Natural killer cell (primary cell): ENCODE results near the gene ARSB. TPM values are rescaled to one million over a fixed set of nuclear protein-coding genes. Genes with fewer than 3 reads are reported as not detected.

Experiments
- ATAC-seq, 3 donors: fragments of 150-1000 bp in 2 of 3; fragments of 200-7000 bp in 1 of 3; cut with Tn5 transposase; 1 replicate in 1 of 3; 2 replicates in 2 of 3; pipeline ENCODE4 v1.10.0; 2021; ENCODE audit warnings: mild to moderate bottlenecking in 2 of 3, moderate library complexity in 2 of 3
- DNase-seq, 2 donors: peaks; one replicate each; pipeline versions ENCODE4 v3.0.0 to v3.0.0-alpha.2; 2013 to 2021; ENCODE audit warnings: mixed read lengths in 1 of 2
- H3K27ac ChIP-seq: one replicate; pipeline ENCODE4 v1.5.1; 2013; ENCODE audit warnings: mild to moderate bottlenecking, low read length
- H3K27me3 ChIP-seq: one replicate; pipeline ENCODE4 v1.6.1; 2013; ENCODE audit warnings: low read length; ENCODE audit not compliant: control insufficient read depth, insufficient read depth
- H3K36me3 ChIP-seq: one replicate; pipeline ENCODE4 v1.6.1; 2013; ENCODE audit warnings: low read length; ENCODE audit not compliant: control insufficient read depth, insufficient read depth
- H3K4me1 ChIP-seq: one replicate; pipeline ENCODE4 v1.6.1; 2013; ENCODE audit warnings: low read length; ENCODE audit not compliant: control insufficient read depth, insufficient read depth
- H3K4me3 ChIP-seq: one replicate; pipeline ENCODE4 v1.5.1; 2013; ENCODE audit warnings: low read length
- H3K9me3 ChIP-seq: one replicate; pipeline ENCODE4 v1.6.1; 2013; ENCODE audit warnings: low read length; ENCODE audit not compliant: control insufficient read depth, insufficient read depth
- H3K27ac Mint-ChIP-seq, 2 donors: one replicate each; pipeline ENCODE4 v1.8.0; 2022; ENCODE audit warnings: mild to moderate bottlenecking in 2 of 2, mixed read lengths in 2 of 2, moderate library complexity in 1 of 2
- H3K27me3 Mint-ChIP-seq, 2 donors: one replicate each; pipeline ENCODE4 v1.8.0; 2022; ENCODE audit warnings: low read depth in 2 of 2, mixed read lengths in 2 of 2
- H3K36me3 Mint-ChIP-seq: one replicate; pipeline ENCODE4 v1.8.0; 2022; ENCODE audit warnings: mixed read lengths
- H3K4me1 Mint-ChIP-seq, 2 donors: one replicate each; pipeline ENCODE4 v1.8.0; 2022; ENCODE audit warnings: mixed read lengths in 2 of 2
- H3K4me3 Mint-ChIP-seq: one replicate; pipeline ENCODE4 v1.8.0; 2022; ENCODE audit warnings: mild to moderate bottlenecking, moderate library complexity, mixed read lengths
- H3K9me3 Mint-ChIP-seq, 2 donors: one replicate each; pipeline ENCODE4 v1.8.0; 2022; ENCODE audit warnings: mixed read lengths in 2 of 2
- WGBS: methylation state at CpG from one replicate; pipeline ENCODE4 v1.1.7; 2013; ENCODE audit warnings: missing lambda C conversion rate; ENCODE audit not compliant: insufficient coverage; 5-methylcytosine and 5-hydroxymethylcytosine counted together
- intact Hi-C: fragments of 100-400 bp; cut with micrococcal nuclease; formaldehyde crosslinking; loops from one replicate; pipeline ENCODE4 v1.14.2; 2022
- total RNA-seq, 4 donors: library from RNA; stranded (reverse); fragments of 120-200 nt in 1 of 4; gene quantifications; one replicate each; pipeline versions ENCODE4 v1.2.3 to v1.2.4, GENCODE V29; 2013 to 2022
- TF ChIP-seq, protein P1 (sequence below): fragments of 200-600 bp; IDR thresholded peaks from one replicate; pipeline ENCODE4 v1.8.0; 2022; ENCODE audit warnings: antibody characterized with exemption

ARSB gene
- total RNA-seq, 3 donors from 2014 or later (not counting 1 experiment from before 2014, with no cell fraction given) = 8.6 to 12.8 (median 8.9) TPM

GRCh38 chr5:78747705-78748359, 237.3 kb downstream of the ARSB start:
- Histone ChIP-seq H3K4me3 (no peak overlapping the region), H3K27ac (no peak overlapping the region), H3K27me3 (no peaks in the 10 kb centered on the region), H3K9me3 (no peaks in the 10 kb centered on the region), H3K4me1 (no peaks in the 10 kb centered on the region), H3K36me3 (no peaks in the 10 kb centered on the region)
- ATAC-seq = no peak
- intact Hi-C loops = no loop called here
- peaks cover 6 to 35% of the 10 kb centered on the region in 2 donors for H3K27me3 Mint-ChIP-seq
- H3K9me3 Mint-ChIP-seq = no peaks in the 10 kb centered on the region
- H3K36me3 Mint-ChIP-seq = no peaks in the 10 kb centered on the region
- H3K4me1 Mint-ChIP-seq = no peaks in the 10 kb centered on the region
- TF ChIP-seq, protein P1, sequence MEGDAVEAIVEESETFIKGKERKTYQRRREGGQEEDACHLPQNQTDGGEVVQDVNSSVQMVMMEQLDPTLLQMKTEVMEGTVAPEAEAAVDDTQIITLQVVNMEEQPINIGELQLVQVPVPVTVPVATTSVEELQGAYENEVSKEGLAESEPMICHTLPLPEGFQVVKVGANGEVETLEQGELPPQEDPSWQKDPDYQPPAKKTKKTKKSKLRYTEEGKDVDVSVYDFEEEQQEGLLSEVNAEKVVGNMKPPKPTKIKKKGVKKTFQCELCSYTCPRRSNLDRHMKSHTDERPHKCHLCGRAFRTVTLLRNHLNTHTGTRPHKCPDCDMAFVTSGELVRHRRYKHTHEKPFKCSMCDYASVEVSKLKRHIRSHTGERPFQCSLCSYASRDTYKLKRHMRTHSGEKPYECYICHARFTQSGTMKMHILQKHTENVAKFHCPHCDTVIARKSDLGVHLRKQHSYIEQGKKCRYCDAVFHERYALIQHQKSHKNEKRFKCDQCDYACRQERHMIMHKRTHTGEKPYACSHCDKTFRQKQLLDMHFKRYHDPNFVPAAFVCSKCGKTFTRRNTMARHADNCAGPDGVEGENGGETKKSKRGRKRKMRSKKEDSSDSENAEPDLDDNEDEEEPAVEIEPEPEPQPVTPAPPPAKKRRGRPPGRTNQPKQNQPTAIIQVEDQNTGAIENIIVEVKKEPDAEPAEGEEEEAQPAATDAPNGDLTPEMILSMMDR = no peak
- 88% methylated on average over 6 of the region's 7 CpGs for WGBS
- no peak for DNase-seq
- H3K4me3 Mint-ChIP-seq = no peak overlapping the region
- no peak overlapping the region for H3K27ac Mint-ChIP-seq

DNA sequence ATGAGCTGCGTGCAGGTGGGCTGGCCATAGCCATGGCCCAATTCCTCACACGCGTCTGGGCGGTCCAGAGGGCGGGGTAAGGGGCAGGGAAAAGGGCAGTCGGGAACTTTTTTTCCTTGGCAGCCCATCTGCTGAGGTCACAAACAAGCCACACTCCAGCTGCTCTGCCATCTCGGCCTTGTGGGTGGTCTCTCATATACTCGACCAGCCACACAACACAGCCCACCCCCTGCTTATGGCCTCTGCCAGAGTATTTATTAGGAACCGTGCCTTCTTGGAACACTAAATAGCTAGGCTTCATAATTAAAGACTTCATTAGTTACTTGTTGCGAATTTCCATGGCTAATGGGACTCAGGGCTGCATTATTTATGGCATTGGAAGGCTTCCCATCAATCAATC, 238.1 kb downstream of the ARSB start:
- H3K9me3 Mint-ChIP-seq = no peaks in the 10 kb centered on the region
- 82% methylated on average over 10 of the region's 10 CpGs for WGBS
- H3K4me3 Mint-ChIP-seq = no peak overlapping the region
- peaks cover 6 to 35% of the 10 kb centered on the region in 2 donors for H3K27me3 Mint-ChIP-seq
- no peaks in the 10 kb centered on the region for H3K4me1 Mint-ChIP-seq
- Histone ChIP-seq H3K9me3 (no peaks in the 10 kb centered on the region), H3K36me3 (no peaks in the 10 kb centered on the region), H3K27me3 (no peaks in the 10 kb centered on the region), H3K27ac (no peak overlapping the region), H3K4me1 (no peaks in the 10 kb centered on the region), H3K4me3 (no peak overlapping the region)
- intact Hi-C loops = no loop called here
- TF ChIP-seq, protein P1 = no peak
- no peak for DNase-seq
- no peak for ATAC-seq
- H3K27ac Mint-ChIP-seq = no peak overlapping the region
- H3K36me3 Mint-ChIP-seq = no peaks in the 10 kb centered on the region

GRCh38 chr5:78746021-78746770, 238.9 kb downstream of the ARSB start:
- DNase-seq (no peak), ATAC-seq (no peak)
- Mint-ChIP-seq H3K27ac (no peak overlapping the region), H3K4me1 (no peaks in the 10 kb centered on the region), H3K27me3 (peaks cover 3 to 35% of the 10 kb centered on the region in 2 donors), H3K4me3 (no peak overlapping the region), H3K9me3 (no peaks in the 10 kb centered on the region), H3K36me3 (no peaks in the 10 kb centered on the region)
- H3K36me3 ChIP-seq = no peaks in the 10 kb centered on the region
- intact Hi-C loops = no loop called here
- no peak overlapping the region for H3K4me3 ChIP-seq
- 83% methylated on average over 6 of the region's 6 CpGs for WGBS
- no peaks in the 10 kb centered on the region for H3K4me1 ChIP-seq
- TF ChIP-seq, protein P1 = no peak
- H3K27ac ChIP-seq = no peak overlapping the region
- no peaks in the 10 kb centered on the region for H3K27me3 ChIP-seq
- H3K9me3 ChIP-seq = no peaks in the 10 kb centered on the region
